ENCODE results near the gene LIF. TPM values are rescaled to one million over a fixed set of nuclear protein-coding genes. Genes with fewer than 3 reads are reported as not detected.

Gene LIF
- total RNA-seq, 1 donor from 2014 or later: 2.3 TPM

- no peak for TF ChIP-seq CTCF (IDR thresholded peaks at IDR 0.05; ENCODE audit: unreplicated experiment)
- H3K4me1 Mint-ChIP-seq (ENCODE audit: low read depth): peaks cover 5% of the 10 kb centered on the region
- no peak overlapping the region for H3K4me3 Mint-ChIP-seq (ENCODE audit: low read depth)
- no peak overlapping the region for H3K27ac Mint-ChIP-seq
- peaks cover 2% of the 10 kb centered on the region for H3K27me3 Mint-ChIP-seq
- H3K36me3 Mint-ChIP-seq (ENCODE audit: insufficient read depth): no peaks in the 10 kb centered on the region
- H3K9me3 Mint-ChIP-seq (ENCODE audit: low read depth): no peaks in the 10 kb centered on the region
- DNase-seq (ENCODE audit: low spot score, unreplicated experiment): no peak
These were observed 39.8 kb upstream of the LIF start for GRCh38 chr22:30286331-30286730.

- Mint-ChIP-seq H3K27ac (no peak overlapping the region), H3K4me1 (ENCODE audit: low read depth) (peaks cover 5% of the 10 kb centered on the region), H3K36me3 (ENCODE audit: insufficient read depth) (no peaks in the 10 kb centered on the region), H3K27me3 (peaks cover 2% of the 10 kb centered on the region), H3K4me3 (ENCODE audit: low read depth) (no peak overlapping the region), H3K9me3 (ENCODE audit: low read depth) (no peaks in the 10 kb centered on the region)
- no peak for TF ChIP-seq CTCF (IDR thresholded peaks at IDR 0.05; ENCODE audit: unreplicated experiment)
- no peak for DNase-seq (ENCODE audit: low spot score, unreplicated experiment)
These were observed 39.3 kb upstream of the LIF start for GRCh38 chr22:30285846-30286200.

- TF ChIP-seq CTCF (IDR thresholded peaks at IDR 0.05; ENCODE audit: unreplicated experiment): no peak
- Mint-ChIP-seq H3K4me3 (ENCODE audit: low read depth) (no peak overlapping the region), H3K36me3 (ENCODE audit: insufficient read depth) (no peaks in the 10 kb centered on the region), H3K4me1 (ENCODE audit: low read depth) (peaks cover 5% of the 10 kb centered on the region), H3K9me3 (ENCODE audit: low read depth) (no peaks in the 10 kb centered on the region), H3K27me3 (peaks cover 2% of the 10 kb centered on the region), H3K27ac (no peak overlapping the region)
- no peak for DNase-seq (ENCODE audit: low spot score, unreplicated experiment)
These were observed 38.8 kb upstream of the LIF start for GRCh38 chr22:30285176-30285845.

- Mint-ChIP-seq H3K4me3 (ENCODE audit: low read depth) (no peak overlapping the region), H3K36me3 (ENCODE audit: insufficient read depth) (no peaks in the 10 kb centered on the region), H3K9me3 (ENCODE audit: low read depth) (no peaks in the 10 kb centered on the region), H3K4me1 (ENCODE audit: low read depth) (peaks cover 3% of the 10 kb centered on the region), H3K27ac (no peak overlapping the region), H3K27me3 (peaks cover 2% of the 10 kb centered on the region)
- TF ChIP-seq CTCF (IDR thresholded peaks at IDR 0.05; ENCODE audit: unreplicated experiment): no peak
- no peak for DNase-seq (ENCODE audit: low spot score, unreplicated experiment)
These were observed 38.1 kb upstream of the LIF start for GRCh38 chr22:30284666-30285065.

- H3K4me1 Mint-ChIP-seq (ENCODE audit: low read depth): peaks cover 3% of the 10 kb centered on the region
- no peak for TF ChIP-seq CTCF (IDR thresholded peaks at IDR 0.05; ENCODE audit: unreplicated experiment)
- no peak overlapping the region for H3K4me3 Mint-ChIP-seq (ENCODE audit: low read depth)
- no peaks in the 10 kb centered on the region for H3K9me3 Mint-ChIP-seq (ENCODE audit: low read depth)
- peaks cover 2% of the 10 kb centered on the region for H3K27me3 Mint-ChIP-seq
- no peak overlapping the region for H3K27ac Mint-ChIP-seq
- DNase-seq (ENCODE audit: low spot score, unreplicated experiment): no peak
- H3K36me3 Mint-ChIP-seq (ENCODE audit: insufficient read depth): no peaks in the 10 kb centered on the region
These were observed 37.6 kb upstream of the LIF start for GRCh38 chr22:30284172-30284571.

Data from progenitor cell of endocrine pancreas (in vitro differentiated cells).